ENCODE data around the gene GJB6. TPM values are rescaled to one million over a fixed set of nuclear protein-coding genes. Genes with fewer than 3 reads are reported as not detected.
A peak's percentile ranks its signal among the peaks of the same experiment; 100 is the strongest.
"Not testable (repeated sequence)": the region's sequence is repeated elsewhere in the genome, so short reads cannot be mapped to it uniquely, and the experiment has no call there.

The GJB6 gene
- 1 to 10 TPM; 1.1 to 5.2 (median 2.9) TPM for total RNA-seq
- 0.50 TPM for total RNA-seq (2013)
- 0.44 to 17.7 (median 2.0) reads per million in 29 experiments for total RNA-seq

GRCh38 chr13:20231839-20232555 lies at the start of gene GJB6:
Gene GJB6, minus strand, starts transcription at chr13:20232319. Its CDS starts 8,839 bp downstream, at chr13:20223480.
- Histone ChIP-seq H3K9me3 (no peaks in the 10 kb centered on the region), H3K27me3 (replicated peaks in 1 of 2; ENCODE audit: control insufficient read depth in 2 of 2, extremely low read depth in 1 of 2, insufficient read depth in 2 of 2, low read length in 1 of 2) (peaks cover 0 to 34% of the 10 kb centered on the region in 2 experiments), H3K36me3 (ENCODE audit: control insufficient read depth in 2 of 2, extremely low read depth in 1 of 2, insufficient read depth in 1 of 2, low read length in 1 of 2) (no peaks in the 10 kb centered on the region), H3K4me1 (ENCODE audit: control insufficient read depth in 1 of 2, extremely low read depth in 1 of 2, insufficient read depth in 2 of 2, low read length in 2 of 2) (peaks cover 0 to 21% of the 10 kb centered on the region in 2 experiments), H3K27ac (ENCODE audit: low read length) (no peak within 1 kb of the TSS), H3K4me3 (ENCODE audit: control insufficient read depth in 1 of 2, extremely low read depth in 1 of 2, low read length in 1 of 2) (peak within 1 kb of the TSS; percentile 45 to 76)
- peak within 1 kb of the TSS; percentile 27 to 86 for H3K27ac Mint-ChIP-seq
- H3K36me3 Mint-ChIP-seq: no peaks in the 10 kb centered on the region
- ATAC-seq (replicated peaks in 1 of 4): peak; percentile 60 to 76 (median 66)
- 2% methylated on average over 81 of the region's 85 CpGs for WGBS (ENCODE audit: insufficient coverage)
- no peaks in the 10 kb centered on the region for H3K9me3 Mint-ChIP-seq
- DNase-seq: peak in 25 of 35 experiments; percentile 5 to 47 (median 21)
- H3K4me1 Mint-ChIP-seq: peaks cover 12 to 17% (median 12%) of the 10 kb centered on the region in 3 donors
- H3K4me3 Mint-ChIP-seq: peak within 1 kb of the TSS; percentile 83 to 85 (median 84)
- ChIA-PET POLR2A (interaction anchor here in 1 of 2 donors (0.7 kb wide), 1 partner anchor 1331 kb away, joined by 3 read pairs; no protein-coding TSS in a partner anchor), CTCF (no interaction called here)
- H3K27me3 Mint-ChIP-seq: peaks cover 0 to 42% of the 10 kb centered on the region in 2 donors

- no CpG with 5 or more reads among the region's 5 CpGs for WGBS (ENCODE audit: insufficient coverage)
- H3K27ac ChIP-seq (ENCODE audit: low read length); H3K36me3 Mint-ChIP-seq; ATAC-seq (replicated peaks in 1 of 4); POLR2A ChIA-PET; H3K9me3 Mint-ChIP-seq; H3K4me1 ChIP-seq (ENCODE audit: control insufficient read depth in 1 of 2, extremely low read depth in 1 of 2, insufficient read depth in 2 of 2, low read length in 2 of 2); DNase-seq; H3K4me1 Mint-ChIP-seq; H3K27ac Mint-ChIP-seq; H3K4me3 Mint-ChIP-seq; H3K4me3 ChIP-seq (ENCODE audit: control insufficient read depth in 1 of 2, extremely low read depth in 1 of 2, low read length in 1 of 2); H3K36me3 ChIP-seq (ENCODE audit: control insufficient read depth in 2 of 2, extremely low read depth in 1 of 2, insufficient read depth in 1 of 2, low read length in 1 of 2); H3K9me3 ChIP-seq: not testable (repeated sequence)
- peaks cover 0 to 11% of the 10 kb centered on the region in 2 experiments for H3K27me3 ChIP-seq (replicated peaks in 1 of 2; ENCODE audit: control insufficient read depth in 2 of 2, extremely low read depth in 1 of 2, insufficient read depth in 2 of 2, low read length in 1 of 2)
- CTCF ChIA-PET: interaction anchor here in 1 of 2 donors (1.1 kb wide), 1 partner anchor 91 kb away, joined by 3 read pairs; no protein-coding TSS in a partner anchor
- peaks cover 7 to 16% of the 10 kb centered on the region in 2 donors for H3K27me3 Mint-ChIP-seq
Observed at GRCh38 chr13:20276901-20277300, 44.8 kb upstream of the GJB6 start.

- no peak for DNase-seq
- Histone ChIP-seq H3K4me3 (ENCODE audit: control insufficient read depth in 1 of 2, extremely low read depth in 1 of 2, low read length in 1 of 2) (no peak overlapping the region), H3K36me3 (ENCODE audit: control insufficient read depth in 2 of 2, extremely low read depth in 1 of 2, insufficient read depth in 1 of 2, low read length in 1 of 2) (no peaks in the 10 kb centered on the region), H3K27me3 (replicated peaks in 1 of 2; ENCODE audit: control insufficient read depth in 2 of 2, extremely low read depth in 1 of 2, insufficient read depth in 2 of 2, low read length in 1 of 2) (peaks cover 0 to 19% of the 10 kb centered on the region in 2 experiments), H3K27ac (ENCODE audit: low read length) (no peak overlapping the region), H3K9me3 (no peaks in the 10 kb centered on the region), H3K4me1 (ENCODE audit: control insufficient read depth in 1 of 2, extremely low read depth in 1 of 2, insufficient read depth in 2 of 2, low read length in 2 of 2) (no peaks in the 10 kb centered on the region)
- CTCF ChIA-PET: no interaction called here
- WGBS (ENCODE audit: insufficient coverage): no CpG with 5 or more reads among the region's 4 CpGs
- no peak overlapping the region for H3K4me3 Mint-ChIP-seq
- H3K4me1 Mint-ChIP-seq: no peaks in the 10 kb centered on the region
- H3K27ac Mint-ChIP-seq: no peak overlapping the region
- peaks cover 7 to 16% of the 10 kb centered on the region in 2 donors for H3K27me3 Mint-ChIP-seq
- no peaks in the 10 kb centered on the region for H3K36me3 Mint-ChIP-seq
- H3K9me3 Mint-ChIP-seq: peaks cover 0 to 3% (median 0%) of the 10 kb centered on the region in 3 donors
- no peak for ATAC-seq (replicated peaks in 1 of 4)
- POLR2A ChIA-PET: no interaction called here
Observed at GRCh38 chr13:20274466-20274865, 42.3 kb upstream of the GJB6 start.

- Mint-ChIP-seq H3K4me3 (no peak overlapping the region), H3K27me3 (peaks cover 7 to 16% of the 10 kb centered on the region in 2 donors), H3K27ac (no peak overlapping the region), H3K36me3 (no peaks in the 10 kb centered on the region), H3K9me3 (peaks cover 0 to 2% (median 0%) of the 10 kb centered on the region in 3 donors), H3K4me1 (no peaks in the 10 kb centered on the region)
- ChIA-PET POLR2A (no interaction called here), CTCF (no interaction called here)
- Histone ChIP-seq H3K9me3 (no peaks in the 10 kb centered on the region), H3K27ac (ENCODE audit: low read length) (no peak overlapping the region), H3K27me3 (replicated peaks in 1 of 2; ENCODE audit: control insufficient read depth in 2 of 2, extremely low read depth in 1 of 2, insufficient read depth in 2 of 2, low read length in 1 of 2) (peaks cover 0 to 19% of the 10 kb centered on the region in 2 experiments), H3K4me3 (ENCODE audit: control insufficient read depth in 1 of 2, extremely low read depth in 1 of 2, low read length in 1 of 2) (no peak overlapping the region), H3K4me1 (ENCODE audit: control insufficient read depth in 1 of 2, extremely low read depth in 1 of 2, insufficient read depth in 2 of 2, low read length in 2 of 2) (no peaks in the 10 kb centered on the region), H3K36me3 (ENCODE audit: control insufficient read depth in 2 of 2, extremely low read depth in 1 of 2, insufficient read depth in 1 of 2, low read length in 1 of 2) (no peaks in the 10 kb centered on the region)
- ATAC-seq (replicated peaks in 1 of 4): no peak
- 80% methylated on average over 17 of the region's 17 CpGs for WGBS (ENCODE audit: insufficient coverage)
- no peak for DNase-seq
Observed at GRCh38 chr13:20272588-20273171, 40.6 kb upstream of the GJB6 start.

- H3K4me3 ChIP-seq (ENCODE audit: control insufficient read depth in 1 of 2, extremely low read depth in 1 of 2, low read length in 1 of 2): no peak overlapping the region
- CTCF ChIA-PET: no interaction called here
- peaks cover 7 to 17% of the 10 kb centered on the region in 2 donors for H3K27me3 Mint-ChIP-seq
- H3K36me3 Mint-ChIP-seq: no peaks in the 10 kb centered on the region
- no peak overlapping the region for H3K27ac ChIP-seq (ENCODE audit: low read length)
- no peaks in the 10 kb centered on the region for H3K9me3 ChIP-seq
- no peak overlapping the region for H3K27ac Mint-ChIP-seq
- no peak for ATAC-seq (replicated peaks in 1 of 4)
- no CpG with 5 or more reads among the region's 2 CpGs for WGBS (ENCODE audit: insufficient coverage)
- no peak for DNase-seq
- no peaks in the 10 kb centered on the region for H3K9me3 Mint-ChIP-seq
- peaks cover 0 to 19% of the 10 kb centered on the region in 2 experiments for H3K27me3 ChIP-seq (replicated peaks in 1 of 2; ENCODE audit: control insufficient read depth in 2 of 2, extremely low read depth in 1 of 2, insufficient read depth in 2 of 2, low read length in 1 of 2)
- POLR2A ChIA-PET: no interaction called here
- no peaks in the 10 kb centered on the region for H3K36me3 ChIP-seq (ENCODE audit: control insufficient read depth in 2 of 2, extremely low read depth in 1 of 2, insufficient read depth in 1 of 2, low read length in 1 of 2)
- H3K4me1 ChIP-seq (ENCODE audit: control insufficient read depth in 1 of 2, extremely low read depth in 1 of 2, insufficient read depth in 2 of 2, low read length in 2 of 2): no peaks in the 10 kb centered on the region
- no peak overlapping the region for H3K4me3 Mint-ChIP-seq
- H3K4me1 Mint-ChIP-seq: no peaks in the 10 kb centered on the region
Observed at GRCh38 chr13:20272104-20272503, 40.0 kb upstream of the GJB6 start.

- DNase-seq (no peak), ATAC-seq (replicated peaks in 1 of 4) (no peak)
- Histone ChIP-seq H3K27ac (ENCODE audit: low read length) (no peak overlapping the region), H3K27me3 (replicated peaks in 1 of 2; ENCODE audit: control insufficient read depth in 2 of 2, extremely low read depth in 1 of 2, insufficient read depth in 2 of 2, low read length in 1 of 2) (peaks cover 0 to 21% of the 10 kb centered on the region in 2 experiments), H3K4me3 (ENCODE audit: control insufficient read depth in 1 of 2, extremely low read depth in 1 of 2, low read length in 1 of 2) (no peak overlapping the region), H3K36me3 (ENCODE audit: control insufficient read depth in 2 of 2, extremely low read depth in 1 of 2, insufficient read depth in 1 of 2, low read length in 1 of 2) (no peaks in the 10 kb centered on the region), H3K9me3 (no peaks in the 10 kb centered on the region), H3K4me1 (ENCODE audit: control insufficient read depth in 1 of 2, extremely low read depth in 1 of 2, insufficient read depth in 2 of 2, low read length in 2 of 2) (no peaks in the 10 kb centered on the region)
- no peak overlapping the region for H3K4me3 Mint-ChIP-seq
- no peaks in the 10 kb centered on the region for H3K36me3 Mint-ChIP-seq
- no peaks in the 10 kb centered on the region for H3K9me3 Mint-ChIP-seq
- WGBS (ENCODE audit: insufficient coverage): 92% methylated on average over 1 of the region's 4 CpGs
- POLR2A ChIA-PET: no interaction called here
- no peak overlapping the region for H3K27ac Mint-ChIP-seq
- CTCF ChIA-PET: no interaction called here
- H3K4me1 Mint-ChIP-seq: no peaks in the 10 kb centered on the region
- peaks cover 7 to 19% of the 10 kb centered on the region in 2 donors for H3K27me3 Mint-ChIP-seq
Observed at GRCh38 chr13:20271441-20271840, 39.3 kb upstream of the GJB6 start.

Measured in T-cell (primary cell).